ENCODE data around the gene LIMCH1.

LIMCH1 gene

DNA sequence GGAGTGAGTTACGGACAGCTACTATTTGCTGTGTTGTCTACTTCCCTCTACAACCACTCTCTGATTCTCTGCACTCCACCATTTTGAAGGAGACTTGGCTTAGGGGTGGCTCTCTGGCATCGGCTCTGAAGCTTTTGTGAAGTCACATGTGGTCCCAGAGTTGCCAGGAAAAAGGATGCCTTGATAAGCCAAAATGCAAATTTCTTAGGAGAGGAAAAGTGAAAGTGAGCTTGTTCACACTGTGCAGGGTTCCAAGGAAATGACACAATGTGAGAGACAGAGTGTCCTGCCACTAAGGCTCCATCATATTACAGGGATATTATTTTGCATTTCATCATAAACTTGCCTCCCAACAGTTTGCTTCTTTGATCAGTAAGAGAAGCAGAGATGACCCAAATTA lies 203.4 kb downstream of the LIMCH1 start:
- DNase-seq: no peak

DNA sequence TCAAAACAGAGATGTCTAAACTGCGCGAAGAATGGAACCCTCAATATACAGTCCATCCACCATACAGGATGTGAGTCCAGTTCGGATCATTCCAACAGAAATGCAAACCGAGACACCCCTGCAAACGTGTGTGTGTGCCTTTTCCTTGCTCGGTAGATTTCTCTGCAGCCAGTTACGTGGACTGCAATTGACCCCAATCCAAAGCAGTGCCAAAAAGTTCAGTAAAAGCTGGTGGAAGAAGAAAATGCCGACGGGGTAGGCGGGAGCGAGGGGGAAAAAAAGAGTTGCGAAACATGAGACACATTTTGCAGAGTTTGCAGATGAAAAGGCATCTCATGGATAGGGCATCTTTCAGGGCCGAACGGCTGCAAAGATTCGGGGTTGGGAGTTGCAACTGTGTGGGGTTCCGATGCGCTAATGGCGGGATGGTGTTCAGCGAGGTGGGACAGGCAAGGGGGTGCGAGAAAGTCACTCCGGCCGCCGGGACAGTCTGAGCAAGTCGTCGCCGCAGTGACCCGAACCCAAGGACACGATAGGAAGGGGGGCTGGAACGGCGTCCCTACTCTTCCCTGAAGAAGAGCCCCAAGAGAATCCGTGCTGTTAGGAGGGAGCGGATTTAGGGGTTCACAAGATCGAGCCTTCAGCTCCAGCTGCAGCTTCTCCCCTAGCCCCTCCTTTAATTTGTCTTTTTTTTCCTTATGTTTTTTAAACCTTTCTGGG lies 206.8 kb downstream of the LIMCH1 start:
- DNase-seq: no peak

DNA sequence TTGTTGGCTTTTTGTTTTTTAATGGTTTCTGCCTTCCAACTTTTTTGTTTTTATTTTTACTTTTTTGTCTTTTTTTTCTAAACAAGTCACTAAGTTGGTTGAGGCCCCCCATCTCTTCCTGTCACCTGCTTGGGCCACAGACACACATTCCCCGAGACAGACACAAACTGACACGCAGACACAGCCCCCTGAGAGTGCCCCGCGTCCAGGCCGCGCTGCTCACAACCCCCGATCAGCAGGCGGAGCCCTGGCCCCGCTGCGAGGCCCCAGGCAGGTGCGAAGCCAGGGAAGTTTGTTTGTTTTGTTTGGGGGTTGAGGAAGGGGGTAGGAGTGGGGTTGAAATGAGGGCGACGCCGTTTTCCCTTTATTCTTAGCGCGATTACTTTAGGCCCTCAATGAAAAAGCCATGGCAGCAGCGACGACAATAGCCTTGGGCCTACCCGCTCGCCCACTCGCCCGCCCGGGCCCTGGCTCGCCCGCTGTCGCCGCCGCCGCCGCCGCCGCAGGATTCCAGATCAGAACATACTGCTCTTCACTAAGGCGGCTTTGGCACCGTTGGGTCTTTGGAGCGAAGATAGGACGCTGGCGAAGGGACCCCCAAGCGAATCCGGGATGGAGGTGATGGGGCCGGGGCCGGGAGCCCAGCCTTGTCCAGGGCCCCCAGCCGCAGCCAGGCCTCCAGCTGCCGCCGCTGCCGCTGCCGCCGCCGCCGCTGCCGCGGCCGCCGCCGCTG lies 207.5 kb downstream of the LIMCH1 start:
- no peak for DNase-seq

DNA sequence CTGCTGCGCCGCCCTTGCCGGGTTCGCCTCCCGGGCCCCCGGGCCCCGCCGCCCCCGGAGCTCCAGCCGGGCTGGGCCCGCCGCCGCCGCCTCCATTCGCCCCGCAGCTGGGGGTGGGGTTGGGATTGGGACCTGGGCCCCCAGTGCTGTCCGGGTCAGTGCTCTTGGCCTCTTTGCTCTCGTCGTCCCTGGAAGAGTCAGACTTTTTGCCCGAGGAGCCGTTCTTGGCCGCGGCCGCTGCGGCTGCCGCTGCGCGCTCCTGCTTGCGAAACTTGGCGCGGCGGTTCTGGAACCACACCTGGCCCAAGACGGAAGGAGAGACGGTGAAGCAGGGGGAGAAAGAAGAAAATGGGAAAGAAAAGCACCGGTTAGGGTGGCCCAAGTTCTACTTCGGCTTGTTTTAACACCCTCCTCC lies 208.1 kb downstream of the LIMCH1 start:
- no peak for DNase-seq

DNA sequence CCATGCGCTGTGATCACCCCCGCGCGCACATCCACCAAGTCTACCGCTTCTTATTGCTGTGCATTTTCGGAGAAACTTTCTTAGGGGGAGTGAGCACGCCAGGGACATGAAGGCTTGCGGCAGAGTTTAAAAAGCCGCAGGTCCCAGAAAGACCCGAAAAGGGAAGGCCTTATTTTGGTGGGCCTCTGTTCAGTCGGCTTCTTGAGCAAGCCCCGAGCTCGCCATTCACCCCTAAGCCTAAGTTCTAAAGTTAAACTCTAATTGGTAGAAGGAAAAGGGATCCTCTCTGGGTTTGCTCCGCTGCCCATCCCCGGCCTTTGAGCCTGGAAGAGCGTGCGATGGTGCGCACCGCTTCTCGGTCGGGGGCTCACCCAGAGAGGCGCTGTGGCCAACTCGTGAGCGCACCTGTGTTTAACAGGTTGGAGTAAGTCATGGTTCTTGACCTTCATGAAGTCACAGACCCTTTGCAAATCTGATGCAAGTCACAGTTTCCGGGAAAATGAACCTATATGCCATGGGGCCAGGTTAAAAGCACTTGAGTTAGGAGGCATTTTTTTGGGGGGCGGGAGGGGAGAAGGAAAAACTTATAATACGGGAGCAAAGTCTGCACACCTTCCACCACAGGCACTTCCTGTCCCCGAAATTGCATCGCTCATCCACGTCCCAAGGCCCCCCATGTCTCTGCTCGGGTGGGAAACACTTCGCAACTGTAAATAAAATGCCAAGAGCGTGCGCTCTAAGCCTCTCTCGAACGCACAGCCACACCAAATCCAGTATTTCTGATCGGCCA lies 208.7 kb downstream of the LIMCH1 start:
- no peak for DNase-seq

DNA sequence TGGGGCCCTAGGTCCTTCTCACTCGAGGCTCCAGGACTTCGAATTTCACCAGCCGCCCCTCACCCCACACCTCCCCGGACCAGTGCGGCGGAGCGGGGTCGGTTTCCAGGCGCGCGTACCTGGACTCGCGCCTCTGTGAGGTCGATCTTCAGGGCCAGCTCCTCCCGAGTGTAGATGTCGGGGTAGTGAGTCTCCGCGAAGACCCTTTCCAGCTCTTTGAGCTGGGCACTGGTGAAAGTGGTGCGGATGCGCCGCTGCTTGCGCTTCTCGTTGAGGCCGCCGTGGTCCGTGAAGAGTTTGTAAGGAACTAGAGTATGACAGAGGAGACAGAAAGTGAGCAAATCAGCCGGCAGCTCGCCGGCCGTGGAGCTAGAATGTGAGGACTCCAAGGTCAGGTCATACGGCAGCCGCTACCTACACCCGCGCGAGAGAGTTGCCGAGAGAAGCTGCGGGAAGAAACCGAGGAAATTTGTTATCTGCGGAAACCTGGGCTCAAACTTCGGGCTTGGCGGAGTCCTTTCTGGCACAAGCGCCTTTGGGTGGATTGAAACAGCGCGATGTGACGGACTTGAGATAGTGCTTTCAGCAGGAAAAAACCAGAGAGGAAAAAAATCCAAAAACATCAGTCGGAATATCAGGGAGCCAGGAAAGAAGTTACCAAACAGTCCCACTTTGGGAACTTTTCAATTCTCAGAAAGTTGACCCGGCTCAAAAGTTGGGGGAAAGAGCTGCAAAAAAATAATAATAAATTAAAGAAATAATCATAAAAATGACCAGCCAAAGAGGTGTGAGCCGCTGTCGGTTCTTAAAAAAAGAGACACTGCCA lies 209.5 kb downstream of the LIMCH1 start:
- no peak for DNase-seq

DNA sequence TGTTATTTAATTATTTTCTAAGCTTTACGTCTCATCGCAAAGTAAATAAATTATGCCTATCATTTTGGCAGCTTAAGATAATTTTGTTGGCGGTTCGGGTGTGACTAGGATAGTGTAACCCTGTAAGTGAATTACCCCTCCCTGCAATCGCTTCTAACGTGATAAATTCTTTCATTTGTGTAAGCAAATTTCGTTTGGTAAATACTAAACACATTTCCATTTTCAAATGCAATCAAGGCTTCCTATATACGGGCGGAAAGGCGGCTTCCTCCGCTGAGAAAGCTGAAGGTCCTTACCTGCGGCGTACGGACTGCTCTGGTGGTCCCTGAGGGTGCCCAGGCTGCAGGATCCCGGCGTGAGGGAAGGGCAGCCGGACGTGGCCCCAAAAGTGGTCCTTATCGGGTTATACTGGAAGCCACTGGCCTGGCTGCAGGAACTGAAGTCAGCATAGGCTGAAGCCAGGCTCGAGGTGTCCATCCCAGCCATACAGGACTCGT lies 210.2 kb downstream of the LIMCH1 start:
- DNase-seq: no peak

DNA sequence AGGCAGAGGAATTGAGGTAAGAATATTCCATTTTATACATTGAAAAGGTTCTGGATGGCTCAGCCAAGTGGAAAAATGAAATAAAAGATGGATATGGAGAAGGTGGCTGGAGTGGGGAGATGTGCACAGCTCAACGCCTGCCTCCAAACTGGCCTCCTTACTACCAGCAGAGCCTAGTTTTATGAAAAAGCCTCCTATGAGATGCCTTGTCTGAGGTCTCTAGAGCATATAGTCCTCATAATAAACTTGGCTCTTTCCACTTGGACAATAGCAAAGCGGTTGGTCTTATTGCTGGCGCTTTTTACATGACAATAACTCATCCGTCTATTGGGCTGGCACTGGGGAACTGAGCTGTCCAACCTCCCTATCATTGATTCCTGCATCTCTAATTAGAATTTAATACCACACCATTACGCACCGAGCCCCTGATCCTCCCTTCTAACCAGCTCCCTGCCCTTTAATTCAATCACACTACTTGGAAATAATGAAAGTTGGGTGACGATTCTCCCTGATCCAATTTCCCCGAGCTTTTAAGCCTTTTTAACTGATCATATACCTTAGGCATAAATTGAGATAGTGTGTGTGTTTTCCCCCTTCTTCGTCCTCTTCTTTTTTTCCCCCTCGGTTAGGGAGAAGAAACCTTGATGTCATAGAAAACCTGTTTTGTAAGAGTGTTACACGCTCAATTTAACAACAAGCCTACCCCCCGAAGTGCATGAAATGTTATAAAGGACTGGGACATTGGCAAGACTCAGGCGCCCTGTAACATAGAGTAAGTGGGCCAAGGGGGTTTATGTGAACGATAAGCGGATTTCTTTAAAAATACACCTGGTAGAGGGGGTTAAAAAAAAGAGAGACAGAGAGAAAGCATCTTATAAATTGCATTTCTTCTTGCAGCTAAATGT lies 210.9 kb downstream of the LIMCH1 start, which contains the start of gene PHOX2B:
Gene PHOX2B (minus strand): TSS at position 155 of the 905 bp plus-strand sequence. CDS start 115 bp downstream, at position 40.
- no peak for DNase-seq

DNA sequence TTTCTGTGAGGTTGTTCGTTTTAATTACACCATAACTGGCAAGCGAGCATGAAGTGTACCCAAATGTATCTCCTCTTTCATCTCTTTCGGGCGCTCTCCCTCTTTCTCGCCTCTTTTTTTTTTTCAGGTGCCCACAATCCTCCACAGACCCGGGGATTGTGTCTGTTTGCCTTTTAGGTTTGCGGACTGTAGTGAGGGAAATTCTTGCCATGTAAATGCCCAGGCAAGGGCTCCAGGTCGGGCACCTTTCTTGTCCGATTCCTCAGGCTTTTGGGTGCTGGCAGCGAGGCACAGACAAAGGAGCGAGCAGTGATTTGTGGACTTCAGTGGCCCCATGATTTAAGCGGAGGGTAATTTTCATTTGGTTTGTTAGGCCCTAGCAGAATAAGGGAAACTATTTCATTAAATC lies 211.7 kb downstream of the LIMCH1 start:
- DNase-seq: no peak

Measured in CD4-positive, alpha-beta T cell treated with Interleukin-12 subunit alpha and Interleukin-12 subunit beta, for 1 hour (primary cell).